ENCODE results near the gene CDH23. TPM values are rescaled to one million over a fixed set of nuclear protein-coding genes. Genes with fewer than 3 reads are reported as not detected.

The CDH23 gene
- total and polyA plus RNA-seq, 2 of the 8 experiments (the other 6 are each of a cell fraction or from before 2014, with no cell fraction given): 1.9 to 4.9 TPM

DNA sequence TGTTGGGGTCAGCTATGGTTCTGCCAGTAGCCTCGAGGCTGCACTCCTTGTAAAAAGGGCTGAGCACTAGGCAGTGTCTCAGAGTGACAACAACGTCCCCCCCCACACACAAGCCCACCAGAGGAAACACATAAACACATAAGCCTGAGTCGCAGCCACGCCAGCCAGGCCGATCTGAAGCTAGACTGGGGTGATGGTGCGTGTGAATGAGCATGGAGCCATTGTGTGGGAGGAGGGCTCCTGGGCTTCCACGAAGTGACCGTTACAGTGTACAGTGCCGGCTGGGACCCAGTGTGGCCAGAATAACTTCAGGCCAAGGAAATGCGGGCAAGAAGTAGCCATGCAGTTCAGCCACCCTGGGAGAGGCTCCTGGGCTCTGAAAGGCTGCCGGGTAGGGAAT lies 326.6 kb downstream of the CDH23 start:
- H3K18ac ChIP-seq (ENCODE audit: extremely low read depth, low read length): no peak overlapping the region
- FAIRE-seq (no peak), DNase-seq (ENCODE audit: low read depth in 1 of 2, low spot score in 2 of 2) (no peak)
- H3K9me3 ChIP-seq (ENCODE audit: insufficient read depth in 2 of 2, low read depth in 1 of 2, low read length in 1 of 2): no peaks in the 10 kb centered on the region
- H2BK15ac ChIP-seq (ENCODE audit: low read length): no peak overlapping the region
- H4K8ac ChIP-seq (ENCODE audit: extremely low read depth, insufficient read depth, low read length): no peak overlapping the region
- H4K91ac ChIP-seq (replicated peaks; ENCODE audit: insufficient read length, low read length): no peak overlapping the region
- POLR2A ChIA-PET (ENCODE audit: partially characterized antibody): no interaction called here
- no peak overlapping the region for H2BK12ac ChIP-seq (ENCODE audit: low read depth, low read length)
- no peak overlapping the region for H3K4me3 ChIP-seq (ENCODE audit: extremely low read depth in 1 of 4, insufficient read depth in 2 of 4, low read depth in 3 of 4, low read length in 4 of 4)
- H2BK20ac ChIP-seq (ENCODE audit: low read length): no peak overlapping the region
- no peak overlapping the region for H2AK5ac ChIP-seq (ENCODE audit: low read depth, low read length)
- no peaks in the 10 kb centered on the region for H3K79me1 ChIP-seq (ENCODE audit: low read depth, low read length)
- no peaks in the 10 kb centered on the region for H4K20me1 ChIP-seq (replicated peaks in 1 of 2; ENCODE audit: control insufficient read depth in 1 of 2, insufficient read depth in 2 of 2, low read length in 2 of 2)
- H3K9ac ChIP-seq (replicated peaks in 1 of 4; ENCODE audit: extremely low read depth in 1 of 4, low read depth in 3 of 4, low read length in 3 of 4): no peak overlapping the region
- H2BK120ac ChIP-seq (replicated peaks; ENCODE audit: low read depth, low read length): no peak overlapping the region
- H3K36me3 ChIP-seq (ENCODE audit: control insufficient read depth in 2 of 4, insufficient read depth in 4 of 4, low read length in 3 of 4): no peaks in the 10 kb centered on the region
- H3K79me2 ChIP-seq (ENCODE audit: control insufficient read depth in 1 of 2, insufficient read depth in 2 of 2, low read length in 2 of 2): no peaks in the 10 kb centered on the region
- no peak overlapping the region for H3K14ac ChIP-seq (ENCODE audit: insufficient read length)
- H4K5ac ChIP-seq (ENCODE audit: insufficient read length, low read depth, low read length): no peak overlapping the region
- H2AFZ ChIP-seq (ENCODE audit: low read length): no peak overlapping the region
- peaks cover 0 to 6% (median 0%) of the 10 kb centered on the region in 4 experiments; a peak in 2 of 7 replicates for H3K27me3 ChIP-seq (replicated peaks in 1 of 4; ENCODE audit: control insufficient read depth in 3 of 4, extremely low read depth in 1 of 4, insufficient read depth in 3 of 4, low read length in 3 of 4)
- H3K23ac ChIP-seq (ENCODE audit: insufficient read length): no peak overlapping the region
- H3K4me2 ChIP-seq (ENCODE audit: insufficient read depth in 1 of 2, low read depth in 2 of 2, low read length in 2 of 2): no peak overlapping the region
- no peak overlapping the region for H3K4ac ChIP-seq (replicated peaks; ENCODE audit: insufficient read length, low read depth, low read length)
- H2BK5ac ChIP-seq (ENCODE audit: low read depth, low read length): no peak overlapping the region
- H3K4me1 ChIP-seq (replicated peaks in 1 of 4; ENCODE audit: control insufficient read depth in 3 of 4, insufficient read depth in 4 of 4, low read length in 3 of 4): peaks cover 0 to 14% (median 7%) of the 10 kb centered on the region in 4 experiments; a peak in 6 of 7 replicates
- H3K27ac ChIP-seq (ENCODE audit: low read depth, low read length): no peak overlapping the region
- peaks cover 2% of the 10 kb centered on the region; the same call in 1 of the 2 replicates for H3K23me2 ChIP-seq (ENCODE audit: low read depth, low read length)
- CTCF ChIA-PET (ENCODE audit: partially characterized antibody): interaction anchor here (0.9 to 4.9 kb wide), 10 partner anchors 9 to 173 kb away, joined by 3 to 23 read pairs (median 7); partner anchors contain the start of gene VSIR
- 88% methylated on average over 11 of the region's 11 CpGs; no CpG with 5 or more reads in 1 of the 2 experiments for WGBS, 2 experiments (ENCODE audit: extremely low coverage in 1 of 2, insufficient coverage in 1 of 2, insufficient read length in 1 of 2, insufficient replicate concordance in 2 of 2, low coverage in 1 of 2, low lambda C conversion rate in 2 of 2, missing lambda C conversion rate in 1 of 2)
- H3K56ac ChIP-seq (replicated peaks; ENCODE audit: insufficient read length, low read depth, low read length): no peak overlapping the region
- TF ChIP-seq RXRA (IDR thresholded peaks at IDR 0.05; ENCODE audit: insufficient read depth, low read depth, low read length): no peak
- no peak for TF ChIP-seq SUZ12 (IDR thresholded peaks at IDR 0.05; ENCODE audit: low read length)
- TF ChIP-seq BACH1 (IDR thresholded peaks at IDR 0.05; ENCODE audit: low read length): no peak
- no peak for TF ChIP-seq SIX5 (IDR thresholded peaks at IDR 0.05; ENCODE audit: low read depth, low read length)
- no peak for TF ChIP-seq SRF (IDR thresholded peaks at IDR 0.05; ENCODE audit: low read depth, low read length)
- TF ChIP-seq CHD1 (IDR thresholded peaks at IDR 0.05; ENCODE audit: low read depth, low read length): no peak
- no peak for TF ChIP-seq CREB1 (IDR thresholded peaks at IDR 0.05)
- no peak for TF ChIP-seq RFX5 (IDR thresholded peaks at IDR 0.05; ENCODE audit: borderline replicate concordance, low read depth, low read length)
